Panc1 (cell line): ENCODE data around the gene C9orf153. TPM values are rescaled to one million over a fixed set of nuclear protein-coding genes. Genes with fewer than 3 reads are reported as not detected.

Experiments used
- ATAC-seq: fragments of 200-7000 bp; cut with Tn5 transposase; 2 replicates; pipeline ENCODE4 v1.9.1; 2020; ENCODE audit warnings: mild to moderate bottlenecking, moderate library complexity
- BruUV-seq: library from RNA; stranded (reverse); fragments of 400-500 nt; replicated peaks from 2 replicates; lab custom pipeline; 2021; lab: Mats Ljungman, UMichigan
- CTCF ChIA-PET: fragments of 300-600 bp; sonication (Branson Sonifier 250); formaldehyde crosslinking; loops from one replicate; lab custom pipeline; 2022; ENCODE audit warnings: antibody characterized with exemption; lab: Charles Lee
- POLR2A ChIA-PET: fragments of 300-600 bp; sonication (Branson Sonifier 250); formaldehyde crosslinking; loops from one replicate; lab custom pipeline; 2022; ENCODE audit warnings: antibody characterized with exemption; lab: Charles Lee
- DNase-seq: peaks from one replicate; pipeline ENCODE4 v3.0.0-alpha.2; 2010; ENCODE audit warnings: low read depth, low spot score
- H3K27ac ChIP-seq: 2 replicates; pipeline ENCODE4 v1.5.1; 2011; ENCODE audit warnings: mild to moderate bottlenecking, low read length, inconsistent platforms
- H3K27me3 ChIP-seq: fragments of 200-500 bp; sonication (Bioruptor generic); 2 replicates; pipeline ENCODE4 v1.6.0; 2014; ENCODE audit warnings: low read length, inconsistent platforms; ENCODE audit not compliant: control insufficient read depth, insufficient read depth
- H3K36me3 ChIP-seq: fragments of 200-500 bp; sonication (Bioruptor generic); 2 replicates; pipeline ENCODE4 v1.5.1; 2014; ENCODE audit warnings: inconsistent platforms, mild to moderate bottlenecking, low read length, moderate library complexity; ENCODE audit not compliant: control insufficient read depth, insufficient read depth
- H3K4me1 ChIP-seq: 2 replicates; pipeline ENCODE4 v1.5.1; 2011; ENCODE audit warnings: inconsistent platforms, mild to moderate bottlenecking, low read length, moderate library complexity; ENCODE audit not compliant: control insufficient read depth, insufficient read depth
- H3K4me3 ChIP-seq, 2 experiments: 2 replicates each; pipeline ENCODE4 v1.5.1; 2011 to 2012; ENCODE audit warnings: low read depth in 2 of 2, low read length in 2 of 2, mild to moderate bottlenecking in 2 of 2, inconsistent platforms in 1 of 2, moderate library complexity in 1 of 2
- H3K9me3 ChIP-seq: fragments of 200-500 bp; sonication (Bioruptor generic); 2 replicates; pipeline ENCODE4 v1.5.1; 2014; ENCODE audit warnings: low read depth, mild to moderate bottlenecking, inconsistent platforms, low read length, moderate library complexity; ENCODE audit not compliant: control insufficient read depth, insufficient read depth
- POLR2AphosphoS5 ChIP-seq: IDR thresholded peaks from 2 replicates; pipeline ENCODE4 v1.6.1; 2012; ENCODE audit warnings: mild to moderate bottlenecking, low read depth, low read length, moderate library complexity
- REST ChIP-seq, 2 experiments: IDR thresholded peaks; 2 replicates each; pipeline ENCODE4 v1.6.1; 2011 to 2012; ENCODE audit warnings: low read depth in 2 of 2, control low read depth in 1 of 2, low read length in 1 of 2, mild to moderate bottlenecking in 1 of 2, moderate library complexity in 1 of 2; ENCODE audit not compliant: insufficient read depth in 1 of 2
- SIN3A ChIP-seq: IDR thresholded peaks from 2 replicates; pipeline ENCODE4 v1.6.1; 2012; ENCODE audit warnings: low read depth, mild to moderate bottlenecking, low read length, moderate library complexity, borderline replicate concordance; ENCODE audit not compliant: insufficient read depth
- TCF7L2 ChIP-seq: IDR thresholded peaks from 2 replicates; pipeline ENCODE4 v1.6.1; 2011; ENCODE audit warnings: mild to moderate bottlenecking, low read depth, low read length, inconsistent platforms
- in situ Hi-C: cut with HindIII; loops from 2 replicates; pipeline ENCODE4 v1.10.0; 2016; ENCODE audit warnings: low sequenced_read_pairs, low pct_unique_long_range_greater_than_20kb
- intact Hi-C: fragments of 100-400 bp; cut with micrococcal nuclease; formaldehyde crosslinking; loops from one replicate; pipeline ENCODE4 v1.10.0; 2022; ENCODE audit not compliant: unreplicated experiment
- total RNA-seq: library from RNA; stranded (reverse); gene quantifications from one replicate; pipeline ENCODE4 v1.2.1, GENCODE V29; 2021; ENCODE audit not compliant: unreplicated experiment
- TF ChIP-seq, protein P1 (sequence below): fragments of 450-650 bp; IDR thresholded peaks from 2 replicates; pipeline ENCODE4 v1.5.1; 2017; ENCODE audit warnings: mild to moderate bottlenecking

C9orf153 gene
- total RNA-seq, 1 experiment from 2014 or later = not detected

GRCh38 chr9:86263876-86264275, 4.4 kb upstream of the C9orf153 start:
- ChIA-PET CTCF (no interaction called here), POLR2A (no interaction called here)
- Histone ChIP-seq H3K36me3 (no peaks in the 10 kb centered on the region), H3K4me3 (no peak overlapping the region), H3K4me1 (no peaks in the 10 kb centered on the region), H3K27ac (no peak overlapping the region), H3K9me3 (no peaks in the 10 kb centered on the region), H3K27me3 (no peaks in the 10 kb centered on the region)
- DNase-seq = no peak
- in situ Hi-C loops = no loop called here
- BruUV-seq = no TSS peak
- no peak for ATAC-seq
- TF ChIP-seq TCF7L2 (no peak), POLR2AphosphoS5 (no peak), SIN3A (no peak), REST (IDR thresholded peaks at IDR 0.05; ENCODE audit: insufficient read depth in 1 of 2, low read depth in 2 of 2, low read length in 1 of 2) (no peak)
- TF ChIP-seq, protein P1, sequence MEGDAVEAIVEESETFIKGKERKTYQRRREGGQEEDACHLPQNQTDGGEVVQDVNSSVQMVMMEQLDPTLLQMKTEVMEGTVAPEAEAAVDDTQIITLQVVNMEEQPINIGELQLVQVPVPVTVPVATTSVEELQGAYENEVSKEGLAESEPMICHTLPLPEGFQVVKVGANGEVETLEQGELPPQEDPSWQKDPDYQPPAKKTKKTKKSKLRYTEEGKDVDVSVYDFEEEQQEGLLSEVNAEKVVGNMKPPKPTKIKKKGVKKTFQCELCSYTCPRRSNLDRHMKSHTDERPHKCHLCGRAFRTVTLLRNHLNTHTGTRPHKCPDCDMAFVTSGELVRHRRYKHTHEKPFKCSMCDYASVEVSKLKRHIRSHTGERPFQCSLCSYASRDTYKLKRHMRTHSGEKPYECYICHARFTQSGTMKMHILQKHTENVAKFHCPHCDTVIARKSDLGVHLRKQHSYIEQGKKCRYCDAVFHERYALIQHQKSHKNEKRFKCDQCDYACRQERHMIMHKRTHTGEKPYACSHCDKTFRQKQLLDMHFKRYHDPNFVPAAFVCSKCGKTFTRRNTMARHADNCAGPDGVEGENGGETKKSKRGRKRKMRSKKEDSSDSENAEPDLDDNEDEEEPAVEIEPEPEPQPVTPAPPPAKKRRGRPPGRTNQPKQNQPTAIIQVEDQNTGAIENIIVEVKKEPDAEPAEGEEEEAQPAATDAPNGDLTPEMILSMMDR = no peak
- intact Hi-C loops = no loop called here

- no peak for DNase-seq
- Histone ChIP-seq H3K27me3 (no peaks in the 10 kb centered on the region), H3K4me1 (no peaks in the 10 kb centered on the region), H3K4me3 (no peak overlapping the region), H3K36me3 (no peaks in the 10 kb centered on the region), H3K9me3 (no peaks in the 10 kb centered on the region), H3K27ac (no peak overlapping the region)
- no peak for TF ChIP-seq REST (IDR thresholded peaks at IDR 0.05; ENCODE audit: insufficient read depth in 1 of 2, low read depth in 2 of 2, low read length in 1 of 2)
- TF ChIP-seq TCF7L2 = no peak
- no peak for TF ChIP-seq SIN3A
- TF ChIP-seq POLR2AphosphoS5 = no peak
- TF ChIP-seq, protein P1 = no peak
- CTCF ChIA-PET = no interaction called here
- ATAC-seq = no peak
- POLR2A ChIA-PET = no interaction called here
- in situ Hi-C loops = no loop called here
- BruUV-seq = no TSS peak
- intact Hi-C loops = no loop called here
These were observed 3.0 kb upstream of the C9orf153 start for GRCh38 chr9:86262492-86262891.
